Testis (tissue), 3 donors: ENCODE results near the gene TSPYL2. TPM values are rescaled to one million over a fixed set of nuclear protein-coding genes. Genes with fewer than 3 reads are reported as not detected.

Experiments used
- DNase-seq: peaks from one replicate; pipeline ENCODE4 v3.0.0-alpha.2; 2019
- H3K27ac ChIP-seq, 2 donors: fragments of 200-600 bp; sonication (generic); one replicate each; pipeline ENCODE4 v1.5.1; 2019
- H3K27me3 ChIP-seq: fragments of 200-600 bp; sonication (generic); one replicate; pipeline ENCODE4 v1.5.1; 2019
- H3K36me3 ChIP-seq: fragments of 200-600 bp; sonication (generic); one replicate; pipeline ENCODE4 v1.5.1; 2017; ENCODE audit warnings: low read depth; ENCODE audit errors: missing control alignments
- H3K4me1 ChIP-seq: fragments of 200-600 bp; sonication (generic); one replicate; pipeline ENCODE4 v1.5.1; 2019
- H3K4me3 ChIP-seq, 2 donors: fragments of 200-600 bp; sonication (generic); one replicate each; pipeline ENCODE4 v1.5.1; 2017 to 2019
- H3K9me3 ChIP-seq: fragments of 200-600 bp; sonication (generic); one replicate; pipeline ENCODE4 v1.5.1; 2017
- CTCF ChIP-seq, 3 experiments: fragments of 450-650 bp in 2 of 3; fragments of 200-600 bp in 1 of 3; sonication (generic) in 1 of 3; IDR thresholded peaks; one replicate each; pipeline ENCODE4 v1.5.1; 2016 to 2019; ENCODE audit warnings: antibody characterized with exemption in 3 of 3, mild to moderate bottlenecking in 2 of 3, moderate library complexity in 1 of 3
- POLR2A ChIP-seq: fragments of 450-650 bp; IDR thresholded peaks from one replicate; pipeline ENCODE4 v1.6.1; 2017; ENCODE audit warnings: antibody characterized with exemption, mild to moderate bottlenecking, moderate library complexity
- WGBS, 2 donors: methylation state at CpG; one replicate each; pipeline ENCODE4 v1.1.5; 2018; 5-methylcytosine and 5-hydroxymethylcytosine counted together
- intact Hi-C: fragments of 100-400 bp; cut with DNase I; formaldehyde crosslinking; loops from one replicate; pipeline ENCODE4 v1.15.1; 2023; ENCODE audit warnings: low total_unique reads
- polyA plus RNA-seq: library from polyadenylated mRNA; stranded (reverse); fragments of 350-450 nt; fragmentation: Illumina TruSeq; extraction: RNeasy Lipid Tissue Mini Kit (QIAGEN cat#74804); gene quantifications from one replicate; pipeline ENCODE4 v1.2.3, GENCODE V29; 2014; ENCODE audit warnings: low read depth, low replicate concordance; ENCODE audit not compliant: insufficient read depth
- total RNA-seq, 2 donors: library from RNA; depleted of rRNA; stranded (reverse); fragments of >200 nt; gene quantifications; one replicate each; pipeline ENCODE4 v1.2.3, GENCODE V29; 2016

TSPYL2 gene
- total and polyA plus RNA-seq, 3 donors from 2014 or later: 193 to 363 (median 358) TPM

- Histone ChIP-seq H3K36me3 (no peaks in the 10 kb centered on the region), H3K27me3 (no peaks in the 10 kb centered on the region), H3K4me3 (peak overlapping the region; percentile 70 to 91), H3K27ac (peak overlapping the region; percentile 96 to 97), H3K4me1 (peaks cover 2% of the 10 kb centered on the region), H3K9me3 (no peaks in the 10 kb centered on the region)
- TF ChIP-seq POLR2A (no peak), CTCF (IDR thresholded peaks at IDR 0.05) (no peak)
- no peak for DNase-seq
- intact Hi-C loops: no loop called here
- WGBS, 2 donors: 46 to 56% methylated on average over 3 to 4 of the region's 4 CpGs
Measured at GRCh38 chrX:53084043-53084570, 1.9 kb downstream of the TSPYL2 start.

GRCh38 chrX:53084863-53085262, 2.7 kb downstream of the TSPYL2 start:
- 63 to 71% methylated on average over 6 to 9 of the region's 9 CpGs for WGBS, 2 donors
- Histone ChIP-seq H3K27ac (peak overlapping the region; percentile 96 to 97), H3K9me3 (no peaks in the 10 kb centered on the region), H3K4me3 (peak overlapping the region in 1 of 2 donors; percentile 91), H3K36me3 (no peaks in the 10 kb centered on the region), H3K4me1 (peaks cover 2% of the 10 kb centered on the region), H3K27me3 (no peaks in the 10 kb centered on the region)
- intact Hi-C loops: no loop called here
- TF ChIP-seq POLR2A (no peak), CTCF (IDR thresholded peaks at IDR 0.05) (no peak)
- no peak for DNase-seq

GRCh38 chrX:53085661-53086229, 3.6 kb downstream of the TSPYL2 start:
- H3K36me3 ChIP-seq: no peaks in the 10 kb centered on the region
- intact Hi-C loops: no loop called here
- peak overlapping the region; percentile 96 to 97 for H3K27ac ChIP-seq
- TF ChIP-seq POLR2A: no peak
- TF ChIP-seq CTCF (IDR thresholded peaks at IDR 0.05): no peak
- no peaks in the 10 kb centered on the region for H3K27me3 ChIP-seq
- H3K9me3 ChIP-seq: no peaks in the 10 kb centered on the region
- no peak for DNase-seq
- H3K4me1 ChIP-seq: peaks cover 2% of the 10 kb centered on the region
- H3K4me3 ChIP-seq: peak overlapping the region in 1 of 2 donors; percentile 91
- WGBS, 2 donors: 69% methylated on average over 13 to 17 of the region's 17 CpGs

GRCh38 chrX:53086464-53086863, 4.3 kb downstream of the TSPYL2 start:
- Histone ChIP-seq H3K4me1 (peaks cover 2% of the 10 kb centered on the region), H3K27me3 (no peaks in the 10 kb centered on the region), H3K36me3 (no peaks in the 10 kb centered on the region), H3K4me3 (no peak overlapping the region), H3K9me3 (no peaks in the 10 kb centered on the region), H3K27ac (peak overlapping the region; percentile 85 to 96)
- DNase-seq: peak; percentile 91
- 14 to 51% methylated on average over 1 to 6 of the region's 6 CpGs for WGBS, 2 donors
- intact Hi-C loops: no loop called here
- no peak for TF ChIP-seq POLR2A
- TF ChIP-seq CTCF (IDR thresholded peaks at IDR 0.05): no peak

- H3K9me3 ChIP-seq: no peaks in the 10 kb centered on the region
- DNase-seq: peak; percentile 66
- H3K27ac ChIP-seq: peak overlapping the region; percentile 85 to 89
- peaks cover 2% of the 10 kb centered on the region for H3K4me1 ChIP-seq
- H3K4me3 ChIP-seq: peak overlapping the region in 1 of 2 donors; percentile 50
- no peak for TF ChIP-seq CTCF (IDR thresholded peaks at IDR 0.05)
- TF ChIP-seq POLR2A: no peak
- no peaks in the 10 kb centered on the region for H3K27me3 ChIP-seq
- 27 to 40% methylated on average over 3 of the region's 3 CpGs for WGBS, 2 donors
- intact Hi-C loops: no loop called here
- no peaks in the 10 kb centered on the region for H3K36me3 ChIP-seq
Measured at GRCh38 chrX:53087388-53087831, 5.2 kb downstream of the TSPYL2 start.
